ENCODE results near the gene NUDT14. TPM values are rescaled to one million over a fixed set of nuclear protein-coding genes. Genes with fewer than 3 reads are reported as not detected.

Gene NUDT14
- total RNA-seq, 4 donors from 2014 or later = 0.66 to 2.7 (median 1.8) TPM

DNA sequence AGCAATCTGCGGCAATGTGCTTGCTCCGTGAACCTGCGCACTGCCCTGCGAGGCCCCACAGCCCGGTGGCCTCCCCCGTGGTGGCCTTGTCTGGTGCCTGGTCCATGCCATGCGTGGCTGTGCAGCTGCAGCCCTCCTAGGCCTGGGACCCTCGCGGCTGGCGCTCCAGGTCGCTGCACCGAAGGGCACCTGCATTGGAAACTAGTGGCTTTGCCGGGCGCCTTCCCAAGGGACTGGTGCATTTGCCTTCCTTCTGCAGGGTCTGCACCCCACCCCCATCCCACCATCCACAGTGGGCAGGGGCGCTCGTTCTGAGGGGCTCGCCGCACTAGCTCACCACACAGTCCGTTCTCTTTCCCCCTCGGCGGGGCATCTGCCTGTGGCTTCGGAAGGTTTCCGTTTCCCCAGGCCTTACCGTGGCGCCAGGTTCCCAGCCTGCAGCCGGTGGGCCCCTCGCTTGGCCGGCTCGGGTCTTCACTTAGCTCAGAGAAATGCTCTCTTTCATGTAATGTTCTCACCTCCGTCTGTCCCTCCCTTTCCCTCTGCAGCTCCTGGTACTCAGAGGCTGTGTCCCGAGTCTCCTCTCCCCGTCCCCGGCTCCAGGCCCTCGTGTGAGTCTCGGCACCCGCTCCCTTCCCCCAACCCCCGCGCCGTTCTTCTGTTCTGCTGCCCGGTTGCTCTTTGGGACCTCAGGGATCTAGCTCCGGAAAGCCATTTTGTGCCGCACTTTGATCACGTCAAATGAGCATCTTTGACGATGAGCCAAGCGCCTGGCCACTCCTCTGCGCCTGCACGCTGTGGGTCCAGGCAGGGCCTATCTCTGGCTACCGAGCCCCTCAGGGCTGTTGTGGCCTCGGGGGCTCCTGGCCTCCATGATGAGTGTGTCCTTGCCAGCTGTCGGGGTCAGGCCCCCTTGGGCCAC, 44.5 kb downstream of the NUDT14 start:
- Histone ChIP-seq H3K36me3 (peaks cover 0 to 21% (median 0%) of the 10 kb centered on the region in 3 donors), H3K4me1 (no peaks in the 10 kb centered on the region), H3K9me3 (peaks cover 0 to 42% (median 5%) of the 10 kb centered on the region in 4 donors), H3K4me3 (no peak overlapping the region), H3K27ac (no peak overlapping the region), H3K27me3 (no peaks in the 10 kb centered on the region)
- 76 to 79% methylated on average over 48 to 50 of the region's 50 CpGs for WGBS, 2 donors
- DNase-seq (ENCODE audit: low spot score in 2 of 2) = no peak
- TF ChIP-seq, protein P1, sequence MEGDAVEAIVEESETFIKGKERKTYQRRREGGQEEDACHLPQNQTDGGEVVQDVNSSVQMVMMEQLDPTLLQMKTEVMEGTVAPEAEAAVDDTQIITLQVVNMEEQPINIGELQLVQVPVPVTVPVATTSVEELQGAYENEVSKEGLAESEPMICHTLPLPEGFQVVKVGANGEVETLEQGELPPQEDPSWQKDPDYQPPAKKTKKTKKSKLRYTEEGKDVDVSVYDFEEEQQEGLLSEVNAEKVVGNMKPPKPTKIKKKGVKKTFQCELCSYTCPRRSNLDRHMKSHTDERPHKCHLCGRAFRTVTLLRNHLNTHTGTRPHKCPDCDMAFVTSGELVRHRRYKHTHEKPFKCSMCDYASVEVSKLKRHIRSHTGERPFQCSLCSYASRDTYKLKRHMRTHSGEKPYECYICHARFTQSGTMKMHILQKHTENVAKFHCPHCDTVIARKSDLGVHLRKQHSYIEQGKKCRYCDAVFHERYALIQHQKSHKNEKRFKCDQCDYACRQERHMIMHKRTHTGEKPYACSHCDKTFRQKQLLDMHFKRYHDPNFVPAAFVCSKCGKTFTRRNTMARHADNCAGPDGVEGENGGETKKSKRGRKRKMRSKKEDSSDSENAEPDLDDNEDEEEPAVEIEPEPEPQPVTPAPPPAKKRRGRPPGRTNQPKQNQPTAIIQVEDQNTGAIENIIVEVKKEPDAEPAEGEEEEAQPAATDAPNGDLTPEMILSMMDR (IDR thresholded peaks at IDR 0.05) = no peak
- TF ChIP-seq POLR2A (IDR thresholded peaks at IDR 0.05) (no peak), EP300 (IDR thresholded peaks at IDR 0.05) (no peak)

DNA sequence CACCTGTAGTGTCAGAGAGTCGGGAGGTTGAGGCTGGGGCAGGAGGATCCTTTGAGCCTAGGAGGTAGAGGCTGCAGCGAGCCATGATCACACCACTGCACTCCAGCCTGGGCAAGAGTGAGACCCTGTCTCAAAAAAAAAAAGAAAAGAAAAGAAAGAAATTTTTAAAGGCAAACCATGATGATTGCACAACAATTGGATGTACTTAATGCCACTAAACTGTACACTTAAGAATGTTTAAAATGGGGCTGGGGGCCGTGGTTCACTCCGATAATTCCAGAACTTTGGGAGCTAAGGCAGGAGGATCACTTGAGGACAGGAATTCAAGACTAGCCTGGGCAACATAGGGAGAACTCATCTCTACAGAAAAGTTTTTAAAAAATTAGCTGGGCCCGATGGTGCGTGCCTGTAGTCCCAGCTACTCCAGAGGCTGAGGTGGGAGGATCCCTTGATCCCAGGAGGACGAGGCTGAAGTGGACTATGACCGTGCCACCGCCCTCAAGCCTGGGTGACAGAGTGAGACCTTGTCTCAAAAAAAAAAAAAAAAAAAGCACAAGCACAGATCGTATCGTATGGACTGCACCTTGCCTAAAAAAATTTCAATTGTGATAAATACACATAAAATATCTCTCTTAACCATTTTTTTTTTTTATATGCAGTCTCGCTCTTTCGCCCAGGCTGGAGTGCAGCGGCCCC, 45.3 kb downstream of the NUDT14 start:
- Histone ChIP-seq H3K9me3 (peaks cover 0 to 43% (median 7%) of the 10 kb centered on the region in 4 donors), H3K27ac (no peak overlapping the region), H3K4me3 (no peak overlapping the region), H3K36me3 (peaks cover 0 to 14% (median 0%) of the 10 kb centered on the region in 3 donors), H3K27me3 (no peaks in the 10 kb centered on the region), H3K4me1 (no peaks in the 10 kb centered on the region)
- no peak for DNase-seq (ENCODE audit: low spot score in 2 of 2)
- no peak for TF ChIP-seq POLR2A (IDR thresholded peaks at IDR 0.05)
- no peak for TF ChIP-seq EP300 (IDR thresholded peaks at IDR 0.05)
- TF ChIP-seq, protein P1 (IDR thresholded peaks at IDR 0.05) = no peak
- WGBS, 2 donors = 89 to 90% methylated on average over 14 of the region's 14 CpGs

DNA sequence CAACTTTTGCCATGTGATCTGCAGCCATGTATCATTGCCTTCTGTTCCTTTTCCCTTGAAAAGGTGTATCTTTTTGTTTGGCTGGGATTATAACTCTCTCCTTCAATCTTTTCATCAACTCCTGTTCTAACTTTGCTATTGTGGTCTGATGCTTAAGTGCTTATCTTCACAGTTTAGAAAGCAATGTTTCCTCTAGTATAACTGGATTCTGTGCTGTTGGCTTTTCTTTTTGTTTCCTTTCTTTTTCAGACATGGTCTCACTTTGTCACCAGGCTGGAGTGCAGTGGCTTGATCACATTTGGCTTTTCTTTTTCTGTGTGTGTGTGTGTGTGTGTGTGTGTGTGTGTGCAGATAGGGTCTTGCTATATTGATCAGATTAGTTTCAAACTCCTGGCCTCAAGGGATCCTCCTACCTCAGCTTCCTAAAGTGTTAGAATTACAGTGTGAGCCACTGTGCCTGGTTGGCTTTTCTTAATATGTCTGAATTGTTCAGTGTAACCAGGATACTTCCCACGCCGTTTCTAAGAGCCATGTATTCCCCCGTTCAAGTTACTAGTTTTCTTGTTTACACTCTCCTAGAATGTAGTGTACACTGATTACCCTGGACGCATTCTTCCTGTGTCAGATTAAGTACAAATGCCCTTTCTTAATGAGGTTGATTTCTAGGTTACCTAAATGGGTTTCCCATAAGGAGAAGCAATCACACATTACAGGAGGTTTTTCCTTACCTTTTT, 48.0 kb downstream of the NUDT14 start:
- TF ChIP-seq, protein P1 (IDR thresholded peaks at IDR 0.05) = no peak
- no peak for TF ChIP-seq POLR2A (IDR thresholded peaks at IDR 0.05)
- no peak for TF ChIP-seq EP300 (IDR thresholded peaks at IDR 0.05)
- Histone ChIP-seq H3K36me3 (no peaks in the 10 kb centered on the region), H3K27me3 (no peaks in the 10 kb centered on the region), H3K4me1 (no peaks in the 10 kb centered on the region), H3K27ac (no peak overlapping the region), H3K9me3 (peaks cover 0 to 28% (median 2%) of the 10 kb centered on the region in 4 donors), H3K4me3 (no peak overlapping the region)
- 42 to 70% methylated on average over 4 of the region's 4 CpGs for WGBS, 2 donors
- DNase-seq (ENCODE audit: low spot score in 2 of 2) = no peak

DNA sequence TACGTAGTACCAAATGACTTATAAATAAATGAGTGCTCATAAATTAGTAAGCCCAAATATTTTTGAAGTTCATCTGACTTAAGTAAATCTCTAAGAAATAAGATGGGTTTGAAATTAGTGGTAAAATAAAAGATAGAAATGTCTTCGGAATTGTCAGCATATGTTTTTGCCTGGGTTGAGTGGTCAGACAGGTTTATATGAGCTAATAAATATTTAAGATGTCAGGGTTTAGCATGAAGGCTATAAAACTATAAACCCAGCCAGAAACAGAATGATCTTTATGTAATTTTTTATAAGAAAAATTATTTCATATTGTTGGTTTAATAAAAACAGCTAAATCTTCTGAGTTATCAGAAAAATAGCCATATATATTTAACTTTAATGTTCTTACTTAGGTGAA, 49.9 kb downstream of the NUDT14 start:
- no peaks in the 10 kb centered on the region for H3K4me1 ChIP-seq
- no peaks in the 10 kb centered on the region for H3K27me3 ChIP-seq
- 85 to 87% methylated on average over 2 of the region's 2 CpGs for WGBS, 2 donors
- H3K4me3 ChIP-seq = no peak overlapping the region
- H3K27ac ChIP-seq = no peak overlapping the region
- TF ChIP-seq EP300 (IDR thresholded peaks at IDR 0.05) (no peak), POLR2A (IDR thresholded peaks at IDR 0.05) (no peak)
- TF ChIP-seq, protein P1 (IDR thresholded peaks at IDR 0.05) = no peak
- no peak for DNase-seq (ENCODE audit: low spot score in 2 of 2)
- H3K36me3 ChIP-seq = no peaks in the 10 kb centered on the region
- H3K9me3 ChIP-seq = peaks cover 0 to 28% (median 2%) of the 10 kb centered on the region in 4 donors

All from tibial nerve (tissue), 4 donors.